ENCODE results near the gene ZBTB33.

The ZBTB33 gene

DNA sequence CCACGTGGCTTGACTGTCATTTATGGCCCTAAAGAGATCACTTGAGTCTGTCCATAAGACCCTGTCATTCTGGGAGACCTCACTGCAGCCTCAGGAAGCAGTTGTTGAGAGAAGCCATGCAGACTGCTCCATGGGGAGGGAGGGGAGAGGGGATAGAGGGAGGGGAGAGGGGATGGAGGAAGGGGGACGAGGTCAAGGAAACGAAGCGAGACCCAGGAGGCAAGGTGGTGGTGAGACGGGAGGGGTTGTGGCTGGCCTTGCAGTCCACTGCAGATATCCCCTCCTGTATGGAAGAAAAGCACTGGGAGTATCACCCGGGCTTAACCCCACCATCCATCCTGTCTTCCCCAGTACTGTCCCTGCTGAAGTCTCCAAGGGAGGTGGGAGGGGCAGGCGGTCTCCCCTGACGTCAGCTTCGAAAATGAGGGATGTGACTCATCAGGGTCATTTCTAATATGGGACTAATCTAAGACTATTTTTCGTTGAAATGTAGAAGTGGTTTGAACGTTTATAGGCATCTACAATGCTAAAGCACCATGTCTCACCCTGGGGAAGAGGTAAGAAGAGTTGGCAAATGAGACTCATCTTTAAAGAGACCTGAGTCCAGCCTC, 55.0 kb downstream of the ZBTB33 start:
- DNase-seq, result no peak

DNA sequence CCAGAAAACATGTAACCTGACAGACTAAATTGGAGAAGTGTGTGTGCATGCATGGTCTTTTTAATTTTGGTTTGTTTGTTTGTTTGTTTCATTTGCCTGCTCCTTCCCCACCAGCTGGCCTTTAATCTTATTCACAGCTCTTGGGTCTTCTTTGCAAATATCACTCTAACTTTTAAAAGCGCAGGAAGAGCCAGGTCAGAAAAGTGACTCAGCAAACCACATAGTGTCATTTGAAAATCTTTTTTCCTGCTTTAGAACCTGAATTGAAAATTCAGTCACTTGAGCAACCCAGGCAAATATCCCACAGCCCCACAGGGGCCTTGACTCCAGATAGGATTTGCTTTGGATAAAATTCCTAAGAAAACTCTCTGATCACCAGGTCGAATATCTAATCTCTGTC, 56.0 kb downstream of the ZBTB33 start:
- DNase-seq, result no peak

Data from fibroblast of skin of abdomen (primary cell).